GM23338 (cell line): ENCODE measurements around the gene MGAT5. TPM values are rescaled to one million over a fixed set of nuclear protein-coding genes. Genes with fewer than 3 reads are reported as not detected.
A peak's percentile ranks its signal among the peaks of the same experiment; 100 is the strongest.

Experiments used
- ATAC-seq: fragments of 200-7000 bp; cut with Tn5 transposase; 3 replicates; pipeline ENCODE4 v1.9.1; 2020
- DNase-seq: peaks from one replicate; pipeline ENCODE4 v3.0.0-alpha.2; 2015; ENCODE audit warnings: low spot score
- H2AFZ ChIP-seq: fragments of 200-600 bp; sonication (generic); 2 replicates; pipeline ENCODE4 v1.8.0; 2016; ENCODE audit warnings: antibody characterized with exemption, mild to moderate bottlenecking, moderate library complexity
- H3F3A ChIP-seq: fragments of 200-600 bp; sonication (generic); replicated peaks from 2 replicates; pipeline ENCODE4 v1.8.0; 2017; ENCODE audit warnings: antibody characterized with exemption, mixed run types, low read depth
- H3K27ac ChIP-seq: fragments of 200-600 bp; sonication (generic); 2 replicates; pipeline ENCODE4 v1.6.1; 2016; ENCODE audit warnings: low read depth
- H3K27me3 ChIP-seq: fragments of 200-600 bp; sonication (generic); 2 replicates; pipeline ENCODE4 v1.8.0; 2016; ENCODE audit warnings: mild to moderate bottlenecking, mixed run types, moderate library complexity; ENCODE audit not compliant: insufficient read depth
- H3K36me3 ChIP-seq: fragments of 200-600 bp; sonication (generic); 2 replicates; pipeline ENCODE4 v1.8.0; 2016; ENCODE audit warnings: mild to moderate bottlenecking; ENCODE audit not compliant: insufficient read depth
- H3K4me1 ChIP-seq: fragments of 200-600 bp; sonication (generic); 2 replicates; pipeline ENCODE4 v1.8.0; 2016; ENCODE audit warnings: mild to moderate bottlenecking, moderate library complexity; ENCODE audit not compliant: insufficient read depth
- H3K4me2 ChIP-seq: fragments of 200-600 bp; sonication (generic); 2 replicates; pipeline ENCODE4 v1.7.1; 2017; ENCODE audit warnings: mixed run types
- H3K4me3 ChIP-seq: fragments of 200-600 bp; sonication (generic); 2 replicates; pipeline ENCODE4 v1.6.1; 2016; ENCODE audit warnings: mixed run types
- H3K79me2 ChIP-seq: fragments of 200-600 bp; sonication (generic); replicated peaks from 2 replicates; pipeline ENCODE4 v1.8.0; 2017; ENCODE audit warnings: mild to moderate bottlenecking; ENCODE audit not compliant: insufficient read depth
- H3K9me2 ChIP-seq: fragments of 200-600 bp; sonication (generic); 2 replicates; pipeline ENCODE4 v1.8.0; 2017; ENCODE audit not compliant: insufficient read depth
- H4K20me1 ChIP-seq: fragments of 200-600 bp; sonication (generic); replicated peaks from 2 replicates; pipeline ENCODE4 v1.8.0; 2017; ENCODE audit warnings: mild to moderate bottlenecking; ENCODE audit not compliant: insufficient read depth
- H3K27ac Mint-ChIP-seq: 2 replicates; pipeline ENCODE4 v1.8.0; 2020; ENCODE audit warnings: inconsistent platforms, mild to moderate bottlenecking, moderate library complexity, mixed read lengths
- H3K27me3 Mint-ChIP-seq: 3 replicates; pipeline ENCODE4 v1.8.0; 2022; ENCODE audit warnings: low read depth, mild to moderate bottlenecking, moderate library complexity, mixed read lengths, inconsistent platforms; ENCODE audit not compliant: insufficient read depth, poor library complexity
- H3K36me3 Mint-ChIP-seq: 3 replicates; pipeline ENCODE4 v1.8.0; 2021; ENCODE audit warnings: low read depth, mild to moderate bottlenecking, inconsistent platforms, moderate library complexity, mixed read lengths
- H3K4me1 Mint-ChIP-seq: 3 replicates; pipeline ENCODE4 v1.8.0; 2020; ENCODE audit warnings: mild to moderate bottlenecking, inconsistent platforms, mixed read lengths
- H3K4me3 Mint-ChIP-seq: 3 replicates; pipeline ENCODE4 v1.8.0; 2021; ENCODE audit warnings: moderate library complexity, mild to moderate bottlenecking, inconsistent platforms, mixed read lengths
- H3K9me3 Mint-ChIP-seq: 3 replicates; pipeline ENCODE4 v1.8.0; 2020; ENCODE audit warnings: moderate library complexity, mild to moderate bottlenecking, inconsistent platforms, mixed read lengths
- CREB1 ChIP-seq: fragments of 250-450 bp; sonication (Bioruptor Pico); IDR thresholded peaks from 2 replicates; pipeline ENCODE4 v1.5.0; 2020; ENCODE audit warnings: low read depth, mild to moderate bottlenecking, moderate library complexity
- CTCF ChIP-seq, 2 experiments: fragments of 200-600 bp in 1 of 2; sonication (generic) in 1 of 2; conservative IDR thresholded peaks; 2 replicates each; pipeline versions ENCODE4 v1.5.1 to v1.6.1; 2016 to 2017; ENCODE audit warnings: antibody characterized with exemption in 2 of 2, low read depth in 2 of 2, mild to moderate bottlenecking in 2 of 2, moderate library complexity in 1 of 2
- EZH2 ChIP-seq: fragments of 200-600 bp; sonication (generic); IDR thresholded peaks from one replicate; pipeline ENCODE4 v1.8.0; 2017; ENCODE audit warnings: antibody characterized with exemption, mild to moderate bottlenecking, low read depth; ENCODE audit not compliant: unreplicated experiment
- EZH2phosphoT487 ChIP-seq: fragments of 200-600 bp; sonication (generic); IDR thresholded peaks from one replicate; pipeline ENCODE4 v1.8.1; 2018; ENCODE audit warnings: antibody characterized with exemption; ENCODE audit not compliant: unreplicated experiment
- NANOG ChIP-seq: IDR thresholded peaks from 2 replicates; pipeline ENCODE4 v1.6.1; 2016; ENCODE audit warnings: antibody characterized with exemption, borderline replicate concordance
- STAT1 ChIP-seq: IDR thresholded peaks from one replicate; pipeline ENCODE4 v1.6.1; 2016; ENCODE audit warnings: antibody characterized with exemption; ENCODE audit not compliant: unreplicated experiment
- ZNF331 ChIP-seq: fragments of 250-450 bp; sonication (Bioruptor Pico); IDR thresholded peaks from 2 replicates; pipeline ENCODE4 v1.5.0; 2020; ENCODE audit warnings: low read depth, mild to moderate bottlenecking, moderate library complexity
- polyA plus RNA-seq: library from polyadenylated mRNA; unstranded; fragments of >200 nt; fragmentation: Nextera tagmentation; extraction: Ambion mirVana; gene quantifications from 2 replicates; pipeline ENCODE4 v1.2.1, GENCODE V29; 2016
- total RNA-seq: library from RNA; depleted of rRNA; stranded (reverse); fragments of >200 nt; shearing (Covaris generic); gene quantifications from 2 replicates; pipeline ENCODE4 v1.2.3, GENCODE V29; 2014

The MGAT5 gene
- total and polyA plus RNA-seq, 2 experiments from 2014 or later: 4.6 to 27.6 TPM

DNA sequence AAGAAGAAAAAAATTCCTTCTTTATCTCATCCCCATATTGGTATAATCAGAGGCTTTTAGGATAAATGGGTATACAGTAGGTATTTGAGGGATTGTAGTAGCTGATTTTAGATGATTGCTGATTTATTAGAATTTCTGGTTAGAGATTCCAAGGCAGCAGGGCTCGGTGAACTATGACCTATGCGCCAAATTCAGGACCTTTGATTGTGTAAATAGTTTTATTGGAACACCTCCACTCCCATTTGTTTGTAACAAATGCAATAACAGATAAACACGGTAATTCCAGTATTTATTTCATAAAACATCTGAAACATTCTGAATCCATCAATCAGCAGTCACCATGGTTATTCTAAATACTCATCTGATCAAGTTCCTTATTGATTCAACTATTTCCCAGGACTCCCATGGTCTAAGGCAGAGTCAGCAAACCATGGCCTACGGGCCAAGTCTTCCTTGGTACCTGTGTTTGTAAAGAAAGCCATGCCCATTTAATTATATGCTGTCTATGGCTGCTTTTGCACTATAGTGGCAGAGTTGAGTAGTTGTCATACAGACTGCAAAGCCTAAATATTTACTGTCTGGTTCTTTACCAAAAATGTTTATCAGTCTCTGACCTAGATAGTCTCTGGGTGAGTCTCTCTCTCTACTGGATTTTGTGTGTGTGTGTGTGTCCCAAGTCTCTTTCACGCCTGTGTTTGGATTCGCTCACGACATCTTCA, 4.3 kb downstream of the MGAT5 start:
- peaks cover 15% of the 10 kb centered on the region for H3K4me1 ChIP-seq
- H3K9me3 Mint-ChIP-seq: no peaks in the 10 kb centered on the region
- TF ChIP-seq CREB1 (no peak), STAT1 (no peak)
- ATAC-seq: no peak
- peaks cover 20% of the 10 kb centered on the region for H3K79me2 ChIP-seq
- H3K27ac ChIP-seq: no peak overlapping the region
- H3K4me2 ChIP-seq: no peak overlapping the region
- H3K36me3 Mint-ChIP-seq: no peaks in the 10 kb centered on the region; the same call in 2 of the 3 replicates
- peaks cover 25% of the 10 kb centered on the region for H3K4me1 Mint-ChIP-seq
- H3K27me3 Mint-ChIP-seq: no peaks in the 10 kb centered on the region
- H4K20me1 ChIP-seq: peaks cover 4% of the 10 kb centered on the region
- H3F3A ChIP-seq: no peaks in the 10 kb centered on the region
- H2AFZ ChIP-seq: no peak overlapping the region
- H3K27me3 ChIP-seq: no peaks in the 10 kb centered on the region
- H3K36me3 ChIP-seq: no peaks in the 10 kb centered on the region
- no peak overlapping the region for H3K4me3 Mint-ChIP-seq
- DNase-seq: no peak
- no peak overlapping the region; the same call in 1 of the 2 replicates for H3K27ac Mint-ChIP-seq
- H3K9me2 ChIP-seq: no peaks in the 10 kb centered on the region
- no peak overlapping the region for H3K4me3 ChIP-seq

DNA sequence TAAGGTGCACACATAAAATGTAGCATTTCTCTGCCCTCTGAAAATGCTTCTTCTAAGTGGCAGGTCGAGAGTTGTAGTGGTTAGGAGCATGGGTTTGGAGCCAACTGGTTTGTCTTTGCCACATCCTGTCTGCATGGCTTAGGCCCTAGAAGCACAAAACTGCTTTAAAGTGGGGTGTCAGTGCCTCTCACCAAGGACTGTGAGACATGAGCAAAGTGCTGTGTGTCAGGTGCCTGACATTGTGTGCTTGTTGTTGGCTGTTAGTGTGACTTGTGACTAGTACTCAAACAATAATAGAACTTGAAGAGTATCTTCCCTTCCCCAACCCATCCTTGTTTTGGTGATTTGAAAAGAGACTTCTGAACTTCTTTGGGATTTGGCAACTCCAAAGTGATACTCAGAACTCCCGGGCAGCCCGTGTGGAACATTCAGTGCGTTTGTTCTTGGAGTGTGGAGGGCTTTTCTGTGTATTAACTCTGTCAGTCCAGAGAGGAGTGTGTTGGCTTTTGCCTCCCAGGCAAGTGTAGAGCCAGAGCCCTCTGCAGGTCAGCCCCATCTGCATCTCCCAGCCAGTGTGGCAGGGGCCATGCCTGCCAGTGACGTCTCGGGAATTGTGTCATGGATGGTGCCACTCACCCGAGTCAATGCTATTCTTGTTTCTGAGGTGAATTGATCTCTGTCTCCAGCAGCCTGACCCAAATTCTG, 5.0 kb downstream of the MGAT5 start:
- Histone ChIP-seq H3K27me3 (no peaks in the 10 kb centered on the region), H3K79me2 (peaks cover 18% of the 10 kb centered on the region; the same call in 1 of the 2 replicates), H3K4me2 (no peak overlapping the region), H3K4me1 (peaks cover 15% of the 10 kb centered on the region), H3K36me3 (no peaks in the 10 kb centered on the region), H2AFZ (no peak overlapping the region), H4K20me1 (peaks cover 7% of the 10 kb centered on the region), H3F3A (no peaks in the 10 kb centered on the region), H3K4me3 (no peak overlapping the region), H3K9me2 (no peaks in the 10 kb centered on the region), H3K27ac (no peak overlapping the region)
- no peak overlapping the region for H3K4me3 Mint-ChIP-seq
- DNase-seq (no peak), ATAC-seq (peak; percentile 38)
- TF ChIP-seq ZNF331 (no peak), EZH2 (no peak), EZH2phosphoT487 (no peak), CTCF (conservative IDR thresholded peaks at IDR 0.05; ENCODE audit: low read depth in 2 of 2) (peak in 1 of 2 experiments; percentile 23; a peak in 1 of 4 replicates), NANOG (no peak)
- peaks cover 25% of the 10 kb centered on the region for H3K4me1 Mint-ChIP-seq
- no peak overlapping the region; the same call in 1 of the 2 replicates for H3K27ac Mint-ChIP-seq
- H3K36me3 Mint-ChIP-seq: no peaks in the 10 kb centered on the region; the same call in 2 of the 3 replicates
- H3K9me3 Mint-ChIP-seq: no peaks in the 10 kb centered on the region
- H3K27me3 Mint-ChIP-seq: no peaks in the 10 kb centered on the region
